HepG2 (cell line): ENCODE results near the gene DENND2A. TPM values are rescaled to one million over a fixed set of nuclear protein-coding genes. Genes with fewer than 3 reads are reported as not detected.

Experiments
- ATAC-seq: fragments of 200-7000 bp; cut with Tn5 transposase; 3 replicates; pipeline ENCODE4 v1.9.1; 2020; ENCODE audit warnings: mild to moderate bottlenecking, moderate library complexity
- BruUV-seq: library from RNA; stranded (reverse); fragments of 400-500 nt; replicated peaks from 2 replicates; lab custom pipeline; 2021; lab: Mats Ljungman, UMichigan
- CTCF ChIA-PET: fragments of 300-600 bp; formaldehyde crosslinking; extraction: SDS; loops from one replicate; lab custom pipeline; 2021; ENCODE audit warnings: low total read pairs, inconsistent platforms, low intra/inter-chr PET ratio; lab: Yijun Ruan, JAX
- POLR2A ChIA-PET: fragments of 350-600 bp; sonication (Branson Sonifier 250); formaldehyde crosslinking; loops from one replicate; lab custom pipeline; 2020; ENCODE audit warnings: antibody characterized with exemption, inconsistent platforms; lab: Yijun Ruan, JAX
- DNase-seq: peaks from one replicate; pipeline ENCODE4 v3.0.0-alpha.2; 2015; ENCODE audit warnings: low spot score
- FAIRE-seq: peaks from 3 replicates; lab custom pipeline; 2011; peaks lifted over from hg19 to GRCh38; lab: Jason Lieb, UNC
- H2AFZ ChIP-seq: one replicate; pipeline ENCODE4 v1.6.1; 2011; ENCODE audit warnings: low read length, inconsistent platforms
- H3K27ac ChIP-seq: fragments of 300-600 bp; 3 replicates; pipeline ENCODE4 v1.8.0; 2011; ENCODE audit warnings: mixed run types, mild to moderate bottlenecking, mixed read lengths, low read length, inconsistent platforms; ENCODE audit not compliant: insufficient read depth; ENCODE audit errors: extremely low read length
- H3K27me3 ChIP-seq, 2 experiments: fragments of 200-600 bp in 1 of 2; 2 replicates in 1 of 2; 3 replicates in 1 of 2; pipeline versions ENCODE4 v1.6.0 to v1.8.0; 2011; ENCODE audit warnings: low read length in 2 of 2, mild to moderate bottlenecking in 2 of 2, moderate library complexity in 2 of 2, inconsistent platforms in 1 of 2; ENCODE audit not compliant: insufficient read depth in 2 of 2, control insufficient read depth in 1 of 2
- H3K36me3 ChIP-seq, 2 experiments: fragments of 200-600 bp in 1 of 2; replicated peaks in 1 of 2; 2 replicates in 1 of 2; 3 replicates in 1 of 2; pipeline versions ENCODE4 v1.5.1 to v1.8.0; 2011; ENCODE audit warnings: low read length in 2 of 2, inconsistent platforms in 1 of 2; ENCODE audit not compliant: insufficient read depth in 2 of 2, control insufficient read depth in 1 of 2
- H3K4me1 ChIP-seq: 2 replicates; pipeline ENCODE4 v1.5.1; 2012; ENCODE audit warnings: low read length, inconsistent platforms; ENCODE audit not compliant: insufficient read depth
- H3K4me2 ChIP-seq: 2 replicates; pipeline ENCODE4 v1.6.0; 2011; ENCODE audit warnings: low read depth, low read length, inconsistent platforms
- H3K4me3 ChIP-seq, 3 experiments: fragments of 200-600 bp in 1 of 3; sonication (generic), shearing (Covaris generic) in 1 of 3; replicated peaks in 1 of 3; 2 replicates each; pipeline ENCODE4 v1.5.1; 2011 to 2016; ENCODE audit warnings: low read length in 3 of 3, inconsistent platforms in 2 of 3, low read depth in 2 of 3, mild to moderate bottlenecking in 2 of 3, control low read depth in 1 of 3, mixed read lengths in 1 of 3; ENCODE audit not compliant: insufficient read depth in 1 of 3
- H3K79me2 ChIP-seq: one replicate; pipeline ENCODE4 v1.6.1; 2011; ENCODE audit warnings: low read length, inconsistent platforms; ENCODE audit not compliant: insufficient read depth
- H3K9ac ChIP-seq: 2 replicates; pipeline ENCODE4 v1.6.0; 2011; ENCODE audit warnings: mild to moderate bottlenecking, low read depth, low read length, inconsistent platforms; ENCODE audit not compliant: insufficient read depth
- H3K9me3 ChIP-seq: 2 replicates; pipeline ENCODE4 v1.5.1; 2012; ENCODE audit warnings: mild to moderate bottlenecking, low read length
- H4K20me1 ChIP-seq: 2 replicates; pipeline ENCODE4 v1.6.0; 2011; ENCODE audit warnings: inconsistent platforms, mild to moderate bottlenecking, low read length, moderate library complexity; ENCODE audit not compliant: insufficient read depth
- IKZF1 ChIP-seq: fragments of 450-650 bp; IDR thresholded peaks from 2 replicates; pipeline ENCODE4 v1.7.1; 2016
- NR1H2 ChIP-seq: sonication (generic); formaldehyde crosslinking; IDR thresholded peaks from 2 replicates; pipeline ENCODE4 v1.8.1; 2022; ENCODE audit warnings: low read depth, missing genetic modification reagents, borderline replicate concordance
- PPARG ChIP-seq: conservative IDR thresholded peaks from 2 replicates; pipeline ENCODE4 v1.6.1; 2016; ENCODE audit warnings: missing biosample characterization, missing genetic modification reagents
- ZNF343 ChIP-seq: sonication (generic); formaldehyde crosslinking; IDR thresholded peaks from 2 replicates; pipeline ENCODE4 v1.4.0; 2020; ENCODE audit warnings: mild to moderate bottlenecking, missing genetic modification reagents
- ZNF496 ChIP-seq: sonication (generic); formaldehyde crosslinking; IDR thresholded peaks from 2 replicates; pipeline ENCODE4 v1.8.1; 2023; ENCODE audit warnings: mild to moderate bottlenecking, moderate library complexity, missing genetic modification reagents; ENCODE audit not compliant: insufficient replicate concordance
- ZNF557 ChIP-seq: sonication (generic); formaldehyde crosslinking; IDR thresholded peaks from 2 replicates; pipeline ENCODE4 v1.4.0; 2020; ENCODE audit warnings: missing genetic modification reagents
- ZNF780A ChIP-seq: sonication (generic); formaldehyde crosslinking; IDR thresholded peaks from 2 replicates; pipeline ENCODE4 v1.8.0; 2022; ENCODE audit warnings: mild to moderate bottlenecking, missing genetic modification reagents, moderate library complexity
- WGBS: methylation state at CpG from one replicate; pipeline ENCODE4 v1.1.6; 2017; ENCODE audit warnings: low lambda C conversion rate; 5-methylcytosine and 5-hydroxymethylcytosine counted together
- in situ Hi-C: cut with HindIII; loops from 2 replicates; pipeline ENCODE4 v1.10.0; 2017; ENCODE audit warnings: low pct_unique_long_range_greater_than_20kb; ENCODE audit not compliant: extremely low pct_ligation_motif_present
- intact Hi-C: fragments of 100-400 bp; cut with micrococcal nuclease; formaldehyde crosslinking; loops from one replicate; pipeline ENCODE4 v1.10.0; 2022; ENCODE audit not compliant: unreplicated experiment
- polyA plus RNA-seq, 8 experiments: library from polyadenylated mRNA; depleted of rRNA in 3 of 8; stranded (reverse) in 7 of 8; unstranded in 1 of 8; fragments of >200 nt; fragmentation: Illumina TruSeq in 4 of 8; extraction: Trizol in 4 of 8; gene quantifications; 2 replicates each; pipeline versions ENCODE4 v1.2.1 to v1.2.3, GENCODE V29; 2011 to 2016; ENCODE audit warnings: low read depth in 4 of 8, missing spikeins in 1 of 8, mixed read lengths in 1 of 8; ENCODE audit not compliant: insufficient read depth in 1 of 8
- total RNA-seq, 5 experiments: library from RNA; depleted of rRNA; stranded (reverse); fragments of >200 nt; fragmentation: Illumina TruSeq; extraction: Trizol; gene quantifications; 2 replicates each; pipeline ENCODE4 v1.2.3, GENCODE V29; 2016; ENCODE audit warnings: low read depth in 1 of 5
- TF ChIP-seq, protein P1 (sequence below): sonication (generic); formaldehyde crosslinking; IDR thresholded peaks from 2 replicates; pipeline ENCODE4 v1.5.1; 2020; ENCODE audit warnings: missing genetic modification reagents, mild to moderate bottlenecking, borderline replicate concordance
- TF ChIP-seq, protein P2 (sequence below): sonication (generic); formaldehyde crosslinking; IDR thresholded peaks from 2 replicates; pipeline ENCODE4 v1.5.0; 2020; ENCODE audit warnings: mild to moderate bottlenecking, missing genetic modification reagents
- TF ChIP-seq, protein P3 (sequence below), 2 experiments: fragments of 450-650 bp in 1 of 2; sonication (generic) in 1 of 2; formaldehyde crosslinking in 1 of 2; IDR thresholded peaks; 2 replicates each; pipeline versions ENCODE4 v1.6.1 to v1.8.0; 2016 to 2022; ENCODE audit warnings: antibody characterized with exemption in 1 of 2, mild to moderate bottlenecking in 1 of 2, missing genetic modification reagents in 1 of 2
- TF ChIP-seq, protein P4 (sequence below): sonication (generic); formaldehyde crosslinking; IDR thresholded peaks from 2 replicates; pipeline ENCODE4 v1.4.0; 2020; ENCODE audit warnings: missing genetic modification reagents, low read depth, mild to moderate bottlenecking, borderline replicate concordance

Gene DENND2A
- total and polyA plus RNA-seq, 2 of the 13 experiments (the other 11 are each of a cell fraction or from before 2014, with no cell fraction given), result not detected

DNA sequence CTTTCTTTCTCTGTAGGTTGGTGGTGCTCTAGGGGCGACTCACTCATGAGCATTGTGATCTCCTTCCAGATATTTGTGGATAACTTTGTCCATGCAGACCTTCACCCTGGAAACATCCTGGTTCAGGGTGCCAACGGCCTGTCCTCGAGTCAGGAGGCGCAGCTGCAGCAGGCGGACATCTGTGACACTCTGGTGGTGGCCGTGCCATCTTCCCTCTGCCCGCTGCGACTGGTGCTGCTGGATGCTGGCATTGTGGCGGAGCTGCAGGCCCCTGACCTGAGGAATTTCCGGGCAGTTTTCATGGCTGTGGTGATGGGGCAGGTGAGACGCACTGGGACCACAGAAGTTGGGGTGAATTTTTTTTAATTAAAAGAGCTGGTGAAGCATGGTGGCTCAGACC lies 46.3 kb upstream of the DENND2A start:
- WGBS, result 98% methylated on average over 7 of the region's 11 CpGs
- no peaks in the 10 kb centered on the region for H3K27me3 ChIP-seq
- FAIRE-seq (no peak), DNase-seq (no peak), ATAC-seq (no peak)
- H4K20me1 ChIP-seq, result no peaks in the 10 kb centered on the region
- no peaks in the 10 kb centered on the region for H3K9me3 ChIP-seq
- no peak overlapping the region for H3K4me2 ChIP-seq
- no peak overlapping the region for H3K27ac ChIP-seq
- intact Hi-C loops (no loop called here), in situ Hi-C loops (loop anchor here (25.0 kb wide), 1 partner anchor 325 kb away; the partner anchor contains the start of gene MRPS33)
- peaks cover 1 to 13% of the 10 kb centered on the region in 2 experiments; a peak in 3 of 5 replicates for H3K36me3 ChIP-seq
- no peak overlapping the region for H3K4me3 ChIP-seq
- H3K79me2 ChIP-seq, result no peaks in the 10 kb centered on the region
- ChIA-PET CTCF (no interaction called here), POLR2A (interaction anchor here (1.4 kb wide), 1 partner anchor 9 kb away, joined by 6 read pairs; the partner anchor contains the start of gene NDUFB2)
- no peak overlapping the region for H3K9ac ChIP-seq
- peaks cover 8% of the 10 kb centered on the region; the same call in 1 of the 2 replicates for H3K4me1 ChIP-seq
- H2AFZ ChIP-seq, result no peak overlapping the region
- BruUV-seq, result no TSS peak
- TF ChIP-seq IKZF1 (no peak), PPARG (no peak), ZNF343 (no peak), ZNF780A (CRISPR knock-in tag) (no peak), NR1H2 (CRISPR knock-in tag) (no peak), ZNF557 (CRISPR knock-in tag) (no peak), ZNF496 (no peak)
- TF ChIP-seq, protein P1, sequence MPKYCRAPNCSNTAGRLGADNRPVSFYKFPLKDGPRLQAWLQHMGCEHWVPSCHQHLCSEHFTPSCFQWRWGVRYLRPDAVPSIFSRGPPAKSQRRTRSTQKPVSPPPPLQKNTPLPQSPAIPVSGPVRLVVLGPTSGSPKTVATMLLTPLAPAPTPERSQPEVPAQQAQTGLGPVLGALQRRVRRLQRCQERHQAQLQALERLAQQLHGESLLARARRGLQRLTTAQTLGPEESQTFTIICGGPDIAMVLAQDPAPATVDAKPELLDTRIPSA, result no peak
- TF ChIP-seq, protein P2, sequence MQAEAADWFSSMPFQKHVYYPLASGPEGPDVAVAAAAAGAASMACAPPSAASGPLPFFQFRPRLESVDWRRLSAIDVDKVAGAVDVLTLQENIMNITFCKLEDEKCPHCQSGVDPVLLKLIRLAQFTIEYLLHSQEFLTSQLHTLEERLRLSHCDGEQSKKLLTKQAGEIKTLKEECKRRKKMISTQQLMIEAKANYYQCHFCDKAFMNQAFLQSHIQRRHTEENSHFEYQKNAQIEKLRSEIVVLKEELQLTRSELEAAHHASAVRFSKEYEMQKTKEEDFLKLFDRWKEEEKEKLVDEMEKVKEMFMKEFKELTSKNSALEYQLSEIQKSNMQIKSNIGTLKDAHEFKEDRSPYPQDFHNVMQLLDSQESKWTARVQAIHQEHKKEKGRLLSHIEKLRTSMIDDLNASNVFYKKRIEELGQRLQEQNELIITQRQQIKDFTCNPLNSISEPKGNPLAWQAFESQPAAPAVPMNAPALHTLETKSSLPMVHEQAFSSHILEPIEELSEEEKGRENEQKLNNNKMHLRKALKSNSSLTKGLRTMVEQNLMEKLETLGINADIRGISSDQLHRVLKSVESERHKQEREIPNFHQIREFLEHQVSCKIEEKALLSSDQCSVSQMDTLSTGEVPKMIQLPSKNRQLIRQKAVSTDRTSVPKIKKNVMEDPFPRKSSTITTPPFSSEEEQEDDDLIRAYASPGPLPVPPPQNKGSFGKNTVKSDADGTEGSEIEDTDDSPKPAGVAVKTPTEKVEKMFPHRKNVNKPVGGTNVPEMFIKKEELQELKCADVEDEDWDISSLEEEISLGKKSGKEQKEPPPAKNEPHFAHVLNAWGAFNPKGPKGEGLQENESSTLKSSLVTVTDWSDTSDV (CRISPR knock-in tag), result no peak
- TF ChIP-seq, protein P3, sequence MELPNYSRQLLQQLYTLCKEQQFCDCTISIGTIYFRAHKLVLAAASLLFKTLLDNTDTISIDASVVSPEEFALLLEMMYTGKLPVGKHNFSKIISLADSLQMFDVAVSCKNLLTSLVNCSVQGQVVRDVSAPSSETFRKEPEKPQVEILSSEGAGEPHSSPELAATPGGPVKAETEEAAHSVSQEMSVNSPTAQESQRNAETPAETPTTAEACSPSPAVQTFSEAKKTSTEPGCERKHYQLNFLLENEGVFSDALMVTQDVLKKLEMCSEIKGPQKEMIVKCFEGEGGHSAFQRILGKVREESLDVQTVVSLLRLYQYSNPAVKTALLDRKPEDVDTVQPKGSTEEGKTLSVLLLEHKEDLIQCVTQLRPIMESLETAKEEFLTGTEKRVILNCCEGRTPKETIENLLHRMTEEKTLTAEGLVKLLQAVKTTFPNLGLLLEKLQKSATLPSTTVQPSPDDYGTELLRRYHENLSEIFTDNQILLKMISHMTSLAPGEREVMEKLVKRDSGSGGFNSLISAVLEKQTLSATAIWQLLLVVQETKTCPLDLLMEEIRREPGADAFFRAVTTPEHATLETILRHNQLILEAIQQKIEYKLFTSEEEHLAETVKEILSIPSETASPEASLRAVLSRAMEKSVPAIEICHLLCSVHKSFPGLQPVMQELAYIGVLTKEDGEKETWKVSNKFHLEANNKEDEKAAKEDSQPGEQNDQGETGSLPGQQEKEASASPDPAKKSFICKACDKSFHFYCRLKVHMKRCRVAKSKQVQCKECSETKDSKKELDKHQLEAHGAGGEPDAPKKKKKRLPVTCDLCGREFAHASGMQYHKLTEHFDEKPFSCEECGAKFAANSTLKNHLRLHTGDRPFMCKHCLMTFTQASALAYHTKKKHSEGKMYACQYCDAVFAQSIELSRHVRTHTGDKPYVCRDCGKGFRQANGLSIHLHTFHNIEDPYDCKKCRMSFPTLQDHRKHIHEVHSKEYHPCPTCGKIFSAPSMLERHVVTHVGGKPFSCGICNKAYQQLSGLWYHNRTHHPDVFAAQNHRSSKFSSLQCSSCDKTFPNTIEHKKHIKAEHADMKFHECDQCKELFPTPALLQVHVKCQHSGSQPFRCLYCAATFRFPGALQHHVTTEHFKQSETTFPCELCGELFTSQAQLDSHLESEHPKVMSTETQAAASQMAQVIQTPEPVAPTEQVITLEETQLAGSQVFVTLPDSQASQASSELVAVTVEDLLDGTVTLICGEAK (IDR thresholded peaks at IDR 0.05), result no peak
- TF ChIP-seq, protein P3 (CRISPR knock-in tag; IDR thresholded peaks at IDR 0.05), result no peak
- TF ChIP-seq, protein P4, sequence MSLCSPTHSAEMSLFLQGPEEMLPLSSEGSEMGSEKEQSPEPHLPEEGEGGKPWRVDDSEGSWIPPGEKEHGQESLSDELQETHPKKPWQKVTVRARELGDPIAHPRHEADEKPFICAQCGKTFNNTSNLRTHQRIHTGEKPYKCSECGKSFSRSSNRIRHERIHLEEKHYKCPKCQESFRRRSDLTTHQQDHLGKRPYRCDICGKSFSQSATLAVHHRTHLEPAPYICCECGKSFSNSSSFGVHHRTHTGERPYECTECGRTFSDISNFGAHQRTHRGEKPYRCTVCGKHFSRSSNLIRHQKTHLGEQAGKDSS (CRISPR knock-in tag), result no peak
